GM21576 (cell line): ENCODE data around the gene LHFPL5.

Source experiments
- ATAC-seq: cut with Tn5 transposase; IDR thresholded peaks from one replicate; pipeline ENCODE4 v1.9.1; 2021; ENCODE audit warnings: mild to moderate bottlenecking, moderate library complexity; ENCODE audit not compliant: unreplicated experiment

LHFPL5 gene

DNA sequence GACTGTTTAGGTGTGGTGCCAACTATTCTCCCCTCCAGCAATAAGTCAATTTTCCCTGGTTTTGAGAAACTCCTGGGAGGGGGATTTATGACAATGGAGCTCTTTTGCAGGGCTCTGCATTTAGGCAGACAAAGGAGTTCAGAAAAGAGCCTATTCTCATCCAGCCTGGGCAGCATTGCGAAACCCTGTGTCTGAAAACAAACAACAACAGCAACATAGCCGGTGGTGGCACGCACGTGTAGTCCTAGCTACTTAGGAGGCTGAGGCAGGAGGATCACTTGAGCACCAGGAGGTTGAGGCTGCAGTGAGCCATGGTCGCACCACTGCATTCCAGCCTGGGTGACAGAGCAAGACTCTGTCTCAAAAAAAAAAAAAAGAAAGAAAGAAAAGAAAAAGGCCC, 14.5 kb upstream of the LHFPL5 start:
- ATAC-seq = no peak

DNA sequence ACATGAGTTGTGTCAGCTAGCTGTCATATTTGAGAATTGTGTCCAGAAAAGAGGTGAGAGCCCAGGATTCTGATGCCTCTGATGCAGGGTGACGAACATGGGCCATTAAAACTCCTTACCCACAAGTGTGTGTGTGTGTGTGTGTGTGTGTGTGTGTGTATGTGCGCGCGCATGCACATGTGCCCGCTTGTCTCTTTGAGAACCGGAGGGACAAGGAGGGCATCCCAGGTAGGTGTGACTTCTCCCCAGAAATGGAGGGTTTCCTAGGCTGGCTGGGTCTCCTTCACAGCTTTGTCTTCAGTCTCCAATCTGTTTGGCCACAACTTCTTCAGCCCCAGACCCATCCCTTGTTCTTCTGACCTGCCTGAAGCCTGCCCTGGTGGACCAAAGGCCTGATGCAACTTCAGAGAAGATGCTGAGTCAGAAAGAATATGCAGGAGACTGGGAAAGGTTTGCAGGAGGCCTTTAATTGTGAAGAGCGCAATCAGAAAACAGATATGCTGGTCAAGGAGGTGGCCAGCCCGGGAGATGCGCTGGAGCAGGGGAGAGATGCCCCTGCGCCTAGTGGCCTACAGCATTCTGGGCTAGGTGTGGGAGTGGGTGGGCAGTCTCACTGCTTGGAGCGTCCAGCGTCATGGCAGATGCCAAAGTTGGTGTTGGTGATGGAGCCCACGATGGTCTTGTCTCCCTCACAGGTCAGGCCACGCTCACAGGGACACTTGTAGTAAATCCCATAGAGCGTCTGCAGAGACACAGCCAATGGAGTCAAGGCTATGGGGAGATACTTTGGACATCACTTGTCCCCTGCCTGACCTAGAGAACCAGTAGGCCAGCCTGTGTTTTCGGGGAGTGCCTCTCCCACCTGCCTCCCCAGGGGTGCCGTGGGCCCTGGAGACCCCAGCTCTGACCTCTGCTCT, 10.4 kb upstream of the LHFPL5 start:
- no peak for ATAC-seq

DNA sequence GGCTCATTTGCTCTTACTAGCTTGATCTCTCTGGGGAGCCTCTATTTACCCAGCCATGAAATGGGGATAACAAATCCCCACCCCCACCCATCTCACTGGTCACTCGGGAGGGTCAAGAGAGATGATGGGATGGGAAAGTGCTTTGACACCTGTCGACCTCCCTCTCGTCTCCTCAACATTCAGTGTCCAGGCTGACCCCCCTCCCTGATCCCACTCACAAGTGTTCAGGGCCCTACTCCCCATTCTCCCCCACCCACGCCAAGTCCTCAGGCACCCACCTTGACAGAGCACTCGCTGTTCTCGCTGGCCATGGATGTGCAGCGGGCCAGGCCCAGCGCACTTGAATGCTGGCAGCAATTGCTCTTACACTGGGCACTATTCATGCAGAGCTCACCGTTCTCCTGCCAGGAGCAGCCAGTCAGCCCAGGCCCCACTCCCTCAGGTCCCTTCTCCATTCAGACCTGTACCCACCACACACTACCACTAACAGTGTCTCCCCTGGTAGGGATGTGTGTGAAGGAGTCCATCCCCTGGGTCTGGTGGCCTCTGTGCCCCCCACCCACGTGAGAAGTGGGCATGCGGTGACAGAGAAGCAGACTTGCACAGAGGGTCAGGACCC, 9.6 kb upstream of the LHFPL5 start:
- ATAC-seq = no peak

DNA sequence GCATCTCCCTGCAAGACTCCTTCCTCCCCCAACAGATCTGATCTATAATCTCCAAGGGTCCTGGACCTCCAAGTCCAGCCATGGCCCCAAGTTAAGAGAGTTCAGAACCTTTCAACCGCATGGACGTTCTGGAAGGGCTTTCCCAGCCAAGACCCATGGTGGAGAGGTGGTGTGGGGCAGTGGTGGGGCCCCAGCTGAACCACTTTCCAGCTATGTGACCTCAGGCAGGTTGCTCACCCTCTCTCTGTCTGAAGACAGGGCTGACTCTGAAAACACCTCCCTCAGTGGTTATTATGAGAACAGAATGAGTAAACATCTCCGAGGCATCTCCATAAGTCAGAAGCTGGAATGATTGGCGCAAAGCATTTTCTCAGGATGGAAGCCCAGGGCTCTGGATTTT, 8.9 kb upstream of the LHFPL5 start:
- ATAC-seq = no peak

DNA sequence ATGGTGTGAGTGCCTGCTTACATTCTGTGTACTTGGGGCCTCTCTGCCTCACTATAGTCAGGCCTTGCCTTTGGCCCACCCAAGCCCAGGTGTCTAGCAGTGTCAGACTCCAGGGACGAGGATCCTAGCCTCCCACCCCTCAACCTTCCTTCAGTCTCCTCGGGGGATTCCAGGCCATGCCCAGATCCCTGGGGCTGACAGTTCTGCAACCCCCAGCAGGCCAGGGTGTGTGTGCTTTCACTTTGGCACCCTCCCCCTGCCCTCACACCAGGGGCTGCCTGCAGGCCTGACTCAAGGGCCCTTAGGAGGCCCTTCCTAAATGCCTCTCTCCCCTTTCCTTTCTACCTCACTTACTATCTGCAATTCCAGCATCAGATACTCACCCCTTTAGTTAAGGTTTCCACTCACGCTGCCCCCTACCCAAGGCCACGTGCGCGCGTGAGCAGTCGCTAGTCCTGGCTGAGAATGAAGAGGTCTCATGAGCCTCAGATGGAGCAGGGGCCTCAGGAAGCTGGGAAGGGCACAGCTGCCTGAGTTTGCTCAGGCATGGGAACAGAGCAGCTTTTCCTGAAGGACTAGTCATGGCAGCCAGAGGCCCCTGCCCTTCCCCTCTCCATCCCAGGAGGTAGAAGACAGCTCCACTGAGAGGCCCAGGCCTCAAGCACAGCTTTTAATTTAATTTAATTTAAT, 7.2 kb upstream of the LHFPL5 start:
- no peak for ATAC-seq

DNA sequence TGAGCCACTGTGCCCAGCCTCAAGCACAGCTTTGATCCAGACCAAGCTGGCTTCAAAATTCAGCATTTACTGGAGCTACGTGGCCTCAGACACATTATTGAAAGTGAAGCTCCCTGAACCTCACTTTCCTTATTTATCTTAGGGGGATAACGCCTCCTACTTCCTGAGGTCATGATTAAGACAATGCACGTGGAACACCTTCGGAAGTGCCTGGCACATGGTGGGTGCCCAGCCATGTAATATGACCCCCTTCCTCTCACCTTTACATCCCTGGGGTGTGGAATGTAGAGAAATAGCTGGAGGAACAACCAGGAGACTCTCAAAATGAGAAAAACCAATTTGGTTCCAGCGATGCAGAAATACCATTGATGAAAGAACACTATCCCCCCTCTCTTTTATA, 6.4 kb upstream of the LHFPL5 start:
- ATAC-seq = no peak

DNA sequence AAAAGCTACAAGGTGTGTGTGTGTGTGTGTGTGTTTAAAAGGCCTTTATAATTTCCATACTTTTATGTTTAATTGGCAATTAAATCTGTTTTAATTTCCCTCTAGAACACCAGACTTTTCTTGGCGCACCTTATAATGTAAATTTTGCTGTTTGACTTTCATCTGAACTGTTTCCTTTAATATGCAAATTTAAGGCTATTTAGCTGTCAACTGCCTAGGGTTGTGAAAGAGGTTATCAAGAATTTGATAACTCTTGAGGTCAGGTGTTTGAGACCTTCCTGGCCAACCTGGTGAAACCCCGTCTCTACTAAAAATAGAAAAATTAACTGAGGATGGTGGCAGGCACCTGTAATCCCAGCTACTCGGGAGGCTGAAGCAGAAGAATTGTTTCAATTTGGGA, 4.0 kb upstream of the LHFPL5 start:
- no peak for ATAC-seq

DNA sequence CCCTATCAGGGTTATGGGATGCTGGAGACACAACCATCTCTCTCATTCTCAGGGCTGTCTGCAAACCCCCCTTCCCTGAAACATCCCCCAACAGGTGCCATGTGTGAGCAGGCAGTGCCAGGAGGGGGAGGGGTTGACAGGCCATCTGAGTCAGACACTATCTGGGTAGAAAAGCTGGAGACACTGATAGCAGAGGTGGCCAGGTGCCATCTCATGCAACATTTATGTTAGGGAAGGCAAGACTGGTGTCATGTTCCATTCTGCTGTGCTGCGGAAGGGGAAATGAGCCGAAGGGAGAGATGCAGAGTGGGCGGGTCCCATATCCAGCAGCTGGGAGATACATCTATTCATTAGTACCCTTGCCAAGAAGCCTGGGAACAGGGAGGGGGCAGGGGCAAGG, 3.5 kb downstream of the LHFPL5 start:
- ATAC-seq = no peak

DNA sequence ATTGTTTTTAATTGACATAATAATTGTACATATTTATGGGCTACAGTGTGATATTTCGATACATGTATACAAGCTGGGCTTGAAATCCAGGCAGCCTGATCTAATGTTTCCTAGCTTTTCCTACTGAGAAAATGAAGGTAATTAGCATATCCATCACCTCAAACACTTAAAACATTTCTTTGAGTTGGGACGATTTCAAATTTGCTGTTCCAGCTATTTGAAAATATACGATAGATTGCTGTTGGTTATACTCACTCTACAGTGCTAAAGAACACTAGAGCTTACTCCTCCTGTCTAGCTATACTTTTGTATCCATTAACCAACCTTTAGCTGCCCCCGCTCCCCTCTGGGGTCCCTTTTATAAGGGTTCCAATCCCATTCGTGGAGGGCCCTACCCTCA, 4.7 kb downstream of the LHFPL5 start:
- ATAC-seq = no peak

DNA sequence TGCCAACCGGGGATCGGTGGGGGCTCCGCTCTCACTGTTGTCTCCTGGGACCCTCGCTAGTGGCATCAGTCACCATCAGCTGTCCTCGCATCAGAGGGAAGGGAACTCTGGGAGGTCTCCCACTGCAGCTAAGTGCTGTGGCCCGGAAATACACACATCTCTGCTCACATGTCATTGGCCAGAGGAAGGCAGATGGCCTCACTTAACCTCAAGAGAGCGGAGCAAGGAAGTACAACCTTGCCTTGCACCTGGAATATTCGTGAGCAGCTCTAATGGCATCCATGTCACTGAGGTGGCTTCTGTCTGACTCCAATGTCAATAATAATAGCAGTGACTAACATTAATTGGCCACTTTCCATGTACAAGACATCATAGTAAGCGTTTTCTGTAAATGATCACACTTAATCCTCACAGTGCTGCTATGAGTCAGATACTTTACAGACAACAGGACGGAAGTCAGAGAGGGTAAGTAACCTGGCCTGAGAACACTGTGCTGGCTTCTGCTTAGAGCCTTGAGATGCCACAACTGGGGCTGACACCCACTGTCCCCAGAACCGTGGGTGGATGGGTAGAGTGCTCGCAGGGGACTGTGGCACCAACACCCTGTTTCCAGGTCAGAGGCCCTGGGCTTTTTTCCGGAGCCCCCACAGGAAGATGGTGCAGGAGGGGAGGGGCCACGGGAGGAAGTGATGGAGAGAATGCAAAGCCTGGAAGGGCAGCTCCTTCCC, 6.0 kb downstream of the LHFPL5 start:
- ATAC-seq = no peak

DNA sequence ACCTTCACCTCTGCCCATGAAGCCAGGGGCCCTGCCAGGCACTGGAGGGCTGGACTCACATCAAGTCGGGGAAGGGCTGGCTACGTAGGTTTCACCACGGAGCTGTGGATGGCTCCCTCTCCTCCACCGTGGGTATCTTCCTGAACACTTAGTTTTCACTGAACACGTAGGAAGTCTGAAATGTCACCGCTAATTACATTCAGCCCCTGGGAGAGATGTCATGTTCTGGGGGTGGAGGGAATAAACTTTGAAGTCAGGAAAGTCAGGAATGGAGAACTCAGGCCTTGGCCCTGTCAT, 6.5 kb downstream of the LHFPL5 start:
- ATAC-seq = no peak

DNA sequence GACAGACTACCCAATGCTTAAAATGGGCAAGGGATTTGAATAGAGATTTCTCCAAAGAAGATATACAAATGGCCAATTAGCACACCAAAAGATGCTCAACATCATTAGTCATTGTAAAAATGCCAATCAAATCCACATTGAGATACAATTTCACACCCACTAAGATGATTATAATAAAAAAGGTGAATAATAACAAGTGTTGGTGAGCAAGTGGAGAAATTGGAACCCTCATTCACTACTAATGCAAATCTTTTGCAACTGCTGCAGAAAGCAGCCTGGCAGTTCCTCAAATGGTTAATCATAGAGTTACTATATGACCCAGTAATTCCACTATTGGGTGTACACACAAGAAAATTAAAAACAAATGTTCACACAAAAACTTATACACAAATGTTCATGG, 12.4 kb downstream of the LHFPL5 start:
- no peak for ATAC-seq

DNA sequence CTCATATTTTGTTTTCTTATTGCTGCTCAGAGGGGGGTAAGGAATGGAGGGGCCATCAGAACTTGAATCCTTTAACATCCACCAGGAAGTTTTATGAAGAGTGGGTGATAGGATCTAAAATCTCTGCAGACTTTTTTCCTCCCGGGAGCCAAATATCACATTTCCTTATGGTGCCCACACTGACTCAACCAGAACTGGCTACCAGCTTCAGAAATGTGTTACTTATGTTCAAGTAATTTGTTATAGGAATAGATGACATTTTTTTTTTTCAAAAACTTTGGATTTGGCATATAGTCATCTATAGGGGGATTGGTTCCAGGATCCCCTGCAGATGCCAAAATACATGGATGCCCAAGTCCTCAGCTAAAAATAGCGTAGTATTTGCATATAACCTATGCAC, 18.4 kb downstream of the LHFPL5 start:
- no peak for ATAC-seq

DNA sequence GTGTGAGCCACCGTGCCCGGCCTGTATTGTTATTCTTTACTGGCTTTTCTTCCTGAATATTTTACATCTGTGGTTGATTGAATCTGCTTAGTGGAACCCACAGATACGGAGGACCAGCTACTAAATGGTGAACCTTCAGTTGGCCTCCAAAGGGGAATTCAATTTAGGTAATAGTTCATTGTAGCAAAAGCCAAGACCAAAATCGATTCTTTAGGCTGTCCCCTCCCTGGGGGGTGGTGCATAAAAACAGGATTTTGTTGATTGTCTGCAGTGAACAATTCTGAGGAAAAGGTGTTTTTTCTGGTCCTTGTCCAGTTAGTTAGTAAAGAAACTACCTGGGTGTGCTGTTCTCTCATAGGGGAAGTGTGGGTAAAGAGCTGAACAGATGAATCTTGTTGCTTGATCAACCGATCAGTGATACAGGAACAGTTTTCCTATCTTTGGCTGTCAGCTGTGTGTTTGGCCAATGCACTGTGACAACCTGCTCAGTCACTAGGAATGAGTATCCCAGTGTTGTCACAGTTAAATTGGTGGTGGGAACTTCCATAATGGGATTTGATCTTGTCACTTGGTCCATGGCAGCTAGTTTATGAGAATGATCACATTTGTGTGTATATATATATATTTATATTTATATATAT, 19.5 kb downstream of the LHFPL5 start:
- ATAC-seq = no peak

DNA sequence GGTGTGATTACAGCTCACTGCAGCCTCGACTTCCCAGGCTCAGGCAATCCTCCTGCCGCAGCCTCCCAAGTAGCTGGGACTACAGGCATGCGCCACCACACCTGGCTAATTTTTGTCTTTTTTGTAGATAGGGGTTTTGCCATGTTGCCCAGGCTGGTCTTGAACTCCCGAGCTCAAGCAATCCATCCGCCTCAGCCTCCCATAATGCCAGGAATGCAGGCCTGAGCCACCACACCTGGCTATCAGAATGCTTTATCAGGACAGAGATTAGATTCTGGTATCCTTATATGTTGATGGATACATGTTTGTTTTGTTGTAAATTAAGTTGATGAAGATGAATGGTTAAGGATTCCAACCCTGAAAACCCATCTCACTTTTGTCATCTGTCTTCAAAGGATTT, 24.2 kb downstream of the LHFPL5 start:
- no peak for ATAC-seq

DNA sequence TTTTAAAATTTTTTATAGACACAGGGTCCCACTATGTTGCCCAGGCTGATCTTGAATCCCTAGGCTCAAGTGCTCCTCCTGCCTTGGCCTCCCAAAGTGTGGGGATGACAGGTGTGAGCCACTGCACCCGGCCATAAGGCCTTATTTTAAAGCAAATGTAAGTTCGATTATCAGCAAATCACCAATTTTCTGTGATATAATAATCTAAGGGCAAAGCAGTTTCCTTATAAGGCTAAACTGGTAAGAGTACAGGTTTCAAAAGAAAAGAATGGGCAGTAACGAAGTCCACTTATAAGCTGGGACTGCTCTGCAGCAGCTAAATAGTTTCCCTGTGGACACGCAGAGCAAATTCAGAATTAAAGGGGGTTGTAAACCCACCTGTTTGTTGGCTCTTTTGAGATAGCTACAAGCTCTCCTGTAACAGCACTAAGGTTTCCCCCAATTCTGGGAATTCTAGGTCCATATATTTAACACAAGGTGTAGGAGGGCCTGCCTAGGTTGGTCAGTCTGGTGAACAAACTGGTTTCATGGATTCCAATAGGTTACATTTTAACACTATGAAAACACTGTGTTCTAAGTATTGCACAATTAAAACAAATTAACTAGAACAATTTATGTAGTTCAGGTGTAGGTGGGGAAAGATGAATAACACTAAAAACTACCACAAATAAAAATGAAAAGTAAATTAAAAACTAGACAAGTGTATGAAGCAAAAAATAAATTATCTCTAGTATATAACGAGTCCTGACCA, 26.3 kb downstream of the LHFPL5 start:
- no peak for ATAC-seq

DNA sequence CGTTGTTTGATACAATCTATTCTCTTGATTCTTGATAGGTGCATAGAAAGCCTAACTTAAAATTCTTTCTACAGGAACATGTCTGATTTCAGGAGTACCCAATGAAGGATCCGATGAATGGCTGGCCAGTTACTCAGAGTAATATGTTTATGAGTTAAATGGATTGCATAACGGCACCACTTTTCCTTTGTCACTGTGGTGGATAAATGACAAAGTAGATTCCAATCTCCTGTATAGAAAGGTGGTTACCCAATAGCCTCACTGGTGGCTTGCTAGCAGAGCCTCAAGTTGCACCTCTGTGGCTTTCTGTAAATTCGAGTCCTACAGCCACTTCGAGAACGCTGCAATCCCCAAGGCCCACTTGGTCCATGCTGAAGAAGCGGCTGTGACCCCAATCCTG, 28.4 kb downstream of the LHFPL5 start:
- ATAC-seq = no peak

DNA sequence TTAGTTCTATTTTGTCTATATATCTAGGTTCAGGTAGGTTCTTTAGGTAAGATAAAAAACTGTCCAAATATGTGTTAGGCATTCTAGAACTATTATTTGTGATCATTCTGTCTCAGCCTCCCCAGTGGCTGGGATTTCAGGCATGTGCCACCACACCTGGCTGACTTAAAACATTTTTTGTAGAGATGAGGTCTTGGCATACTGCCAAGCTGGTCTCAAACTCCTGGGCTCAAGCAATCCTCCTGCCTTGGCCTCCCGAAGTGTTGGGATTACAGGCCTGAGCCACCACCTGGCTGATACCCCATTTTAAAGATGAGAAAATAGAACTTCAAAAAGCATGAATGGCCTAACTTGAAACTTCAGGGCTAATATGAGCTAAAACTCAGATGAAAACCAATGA, 33.9 kb downstream of the LHFPL5 start:
- ATAC-seq = no peak

DNA sequence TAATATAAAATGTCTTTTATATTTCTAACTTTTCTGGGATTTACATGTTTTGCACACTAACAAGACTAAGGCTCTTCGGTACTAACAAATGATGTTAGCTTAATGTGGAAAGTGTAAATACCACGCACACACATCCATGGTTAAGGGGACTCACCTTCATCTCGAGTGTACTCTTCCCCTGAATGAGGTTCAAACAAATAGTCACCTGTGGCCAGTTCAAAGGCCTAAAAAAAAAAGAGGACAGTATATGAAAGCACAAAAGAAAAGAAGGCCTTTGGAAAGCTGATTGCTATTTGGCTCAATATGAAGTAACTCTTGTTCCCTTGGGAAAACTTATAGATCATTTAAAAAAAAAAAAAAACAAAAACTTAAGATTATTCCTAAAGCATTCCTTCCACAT, 37.2 kb downstream of the LHFPL5 start:
- no peak for ATAC-seq

DNA sequence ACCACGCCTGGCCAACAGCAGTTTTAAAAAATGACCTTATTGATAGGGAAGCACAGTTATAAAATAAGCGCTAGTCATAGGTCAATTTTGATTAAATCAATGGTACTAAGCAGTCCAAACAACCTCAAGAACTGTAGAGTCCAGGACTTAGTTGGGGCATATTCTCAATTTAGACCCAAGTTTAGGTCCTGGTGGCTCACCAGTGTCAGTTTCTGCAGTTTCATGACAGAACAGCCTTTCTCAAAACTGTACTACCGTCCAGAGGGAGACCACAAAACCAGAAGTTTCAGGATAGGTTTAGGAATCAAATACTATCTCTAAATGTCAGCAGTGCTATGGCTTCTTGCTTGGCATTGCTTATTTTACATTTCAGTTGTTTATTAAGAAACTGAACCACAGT, 39.1 kb downstream of the LHFPL5 start:
- no peak for ATAC-seq
